Liver (tissue), 9 donors: ENCODE results near the gene RHPN2. TPM values are rescaled to one million over a fixed set of nuclear protein-coding genes. Genes with fewer than 3 reads are reported as not detected.

Experiments used
- DNase-seq: peaks from one replicate; pipeline ENCODE4 v3.0.0-alpha.2; 2017; ENCODE audit warnings: low spot score
- H3K27ac ChIP-seq, 2 donors: one replicate each; pipeline ENCODE4 v1.7.0; 2013; ENCODE audit warnings: inconsistent platforms in 2 of 2, low read length in 2 of 2, control low read depth in 1 of 2, low read depth in 1 of 2, mild to moderate bottlenecking in 1 of 2
- H3K27me3 ChIP-seq, 4 donors: one replicate each; pipeline versions ENCODE4 v1.6.1 to v1.7.0; 2013; ENCODE audit warnings: low read length in 3 of 4, inconsistent platforms in 1 of 4, mild to moderate bottlenecking in 1 of 4, moderate library complexity in 1 of 4; ENCODE audit not compliant: control insufficient read depth in 4 of 4, insufficient read depth in 4 of 4
- H3K36me3 ChIP-seq, 4 donors: one replicate each; pipeline versions ENCODE4 v1.6.1 to v1.7.0; 2013; ENCODE audit warnings: low read length in 3 of 4, mild to moderate bottlenecking in 3 of 4, low read depth in 1 of 4, moderate library complexity in 1 of 4; ENCODE audit not compliant: control insufficient read depth in 4 of 4, insufficient read depth in 3 of 4
- H3K4me1 ChIP-seq, 4 donors: one replicate each; pipeline versions ENCODE4 v1.6.1 to v1.7.0; 2013; ENCODE audit warnings: low read length in 3 of 4, mild to moderate bottlenecking in 3 of 4, moderate library complexity in 1 of 4; ENCODE audit not compliant: control insufficient read depth in 4 of 4, insufficient read depth in 4 of 4
- H3K4me3 ChIP-seq, 3 donors: one replicate each; pipeline versions ENCODE4 v1.6.1 to v1.7.0; 2013; ENCODE audit warnings: low read length in 3 of 3, control low read depth in 1 of 3, low read depth in 1 of 3, mild to moderate bottlenecking in 1 of 3
- H3K9ac ChIP-seq, 2 donors: one replicate each; pipeline ENCODE4 v1.7.0; 2013; ENCODE audit warnings: low read length in 2 of 2, mild to moderate bottlenecking in 2 of 2, moderate library complexity in 2 of 2, control low read depth in 1 of 2, low read depth in 1 of 2
- H3K9me3 ChIP-seq, 4 donors: one replicate each; pipeline versions ENCODE4 v1.6.1 to v1.7.0; 2013; ENCODE audit warnings: low read length in 3 of 4; ENCODE audit not compliant: control insufficient read depth in 4 of 4
- ATF3 ChIP-seq: IDR thresholded peaks from 2 replicates; pipeline ENCODE4 v1.6.1; 2016; ENCODE audit warnings: antibody characterized with exemption
- EGR1 ChIP-seq, 2 donors: IDR thresholded peaks; 2 replicates each; pipeline ENCODE4 v1.6.1; 2016 to 2018; ENCODE audit warnings: antibody characterized with exemption in 2 of 2, low read depth in 2 of 2
- FOXA1 ChIP-seq: IDR thresholded peaks from 2 replicates; pipeline ENCODE4 v1.6.1; 2016; ENCODE audit warnings: antibody characterized with exemption
- FOXA2 ChIP-seq: IDR thresholded peaks from 2 replicates; pipeline ENCODE4 v1.6.1; 2016; ENCODE audit warnings: antibody characterized with exemption
- GABPA ChIP-seq, 2 donors: IDR thresholded peaks in 1 of 2; conservative IDR thresholded peaks in 1 of 2; 2 replicates each; pipeline ENCODE4 v1.6.1; 2016; ENCODE audit warnings: antibody characterized with exemption in 2 of 2, mild to moderate bottlenecking in 1 of 2, moderate library complexity in 1 of 2
- HNF4A ChIP-seq, 2 donors: conservative IDR thresholded peaks; 2 replicates each; pipeline ENCODE4 v1.6.1; 2016; ENCODE audit warnings: antibody characterized with exemption in 2 of 2, mild to moderate bottlenecking in 2 of 2
- HNF4G ChIP-seq: IDR thresholded peaks from 2 replicates; pipeline ENCODE4 v1.6.1; 2016; ENCODE audit warnings: antibody characterized with exemption
- JUND ChIP-seq, 2 donors: IDR thresholded peaks; 2 replicates each; pipeline ENCODE4 v1.6.1; 2016; ENCODE audit warnings: antibody characterized with exemption in 2 of 2
- NR2F2 ChIP-seq: IDR thresholded peaks from 2 replicates; pipeline ENCODE4 v1.6.1; 2016; ENCODE audit warnings: antibody characterized with exemption
- RAD21 ChIP-seq, 2 donors: IDR thresholded peaks; 2 replicates each; pipeline ENCODE4 v1.6.1; 2016; ENCODE audit warnings: antibody characterized with exemption in 2 of 2, mild to moderate bottlenecking in 2 of 2
- REST ChIP-seq: IDR thresholded peaks from 2 replicates; pipeline ENCODE4 v1.6.1; 2016; ENCODE audit warnings: antibody characterized with exemption, mild to moderate bottlenecking
- RXRA ChIP-seq, 2 donors: IDR thresholded peaks; 2 replicates each; pipeline ENCODE4 v1.6.1; 2017 to 2018; ENCODE audit warnings: antibody characterized with exemption in 2 of 2, mild to moderate bottlenecking in 1 of 2
- SP1 ChIP-seq: IDR thresholded peaks from 2 replicates; pipeline ENCODE4 v1.6.1; 2018; ENCODE audit warnings: antibody characterized with exemption, mild to moderate bottlenecking
- TAF1 ChIP-seq: conservative IDR thresholded peaks from 2 replicates; pipeline ENCODE4 v1.6.1; 2016; ENCODE audit warnings: antibody characterized with exemption, mild to moderate bottlenecking
- YY1 ChIP-seq: IDR thresholded peaks from 2 replicates; pipeline ENCODE4 v1.6.1; 2016; ENCODE audit warnings: antibody characterized with exemption, mild to moderate bottlenecking
- ZBTB33 ChIP-seq: IDR thresholded peaks from 2 replicates; pipeline ENCODE4 v1.6.1; 2016; ENCODE audit warnings: antibody characterized with exemption
- WGBS: extraction: QIAGEN DNeasy Blood & Tissue Kit; methylation state at CpG from one replicate; pipeline ENCODE4 v1.1.7; 2013; 5-methylcytosine and 5-hydroxymethylcytosine counted together
- polyA plus RNA-seq, 2 donors: library from polyadenylated mRNA; stranded (reverse) in 1 of 2; unstranded in 1 of 2; fragments of 200-250 nt in 1 of 2; fragments of >200 nt in 1 of 2; fragmentation: Nextera tagmentation in 1 of 2; extraction: Ambion mirVana in 1 of 2; gene quantifications; one replicate each; pipeline versions ENCODE4 v1.2.1 to v1.2.3, GENCODE V29; 2013 to 2015
- total RNA-seq, 2 donors: library from RNA; depleted of rRNA; stranded (reverse); fragments of >200 nt; gene quantifications; one replicate each; pipeline ENCODE4 v1.2.3, GENCODE V29; 2014
- TF ChIP-seq, protein P1 (sequence below): IDR thresholded peaks from 2 replicates; pipeline ENCODE4 v1.6.1; 2016; ENCODE audit warnings: antibody characterized with exemption
- TF ChIP-seq, protein P2 (sequence below): fragments of 150-350 bp; IDR thresholded peaks from 2 replicates; pipeline ENCODE4 v1.5.1; 2017; ENCODE audit warnings: improper control_type of control experiment, low read depth, low read length; ENCODE audit not compliant: missing input control
- donor health status: healthy.
- donor health status: healthy.
- donor health status: healthy.
- donor health status: healthy.
- donor health status: healthy.

The RHPN2 gene
- total and polyA plus RNA-seq, 4 donors: 7.6 to 31.5 (median 9.8) TPM

DNA sequence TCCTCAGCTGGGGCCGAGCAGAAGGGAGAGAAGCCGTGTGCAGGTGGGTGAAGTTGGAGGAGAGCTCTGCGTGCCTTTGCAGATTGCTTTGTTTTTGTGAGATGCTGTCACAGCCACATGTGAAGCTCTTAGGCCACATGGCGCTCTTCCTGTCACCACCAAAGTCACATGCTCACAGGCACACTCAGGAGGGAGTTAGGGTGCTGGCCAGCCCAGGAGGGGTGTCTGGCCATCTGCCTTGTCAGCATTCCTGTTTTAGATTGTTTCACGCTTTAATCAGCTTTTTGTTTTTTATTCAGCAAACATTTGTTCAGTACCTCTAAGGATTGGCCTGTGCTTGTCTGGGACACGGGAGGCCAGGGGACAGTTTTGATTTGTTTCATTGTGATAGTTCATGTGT lies 38.2 kb upstream of the RHPN2 start (continued):
- TF ChIP-seq, protein P1, sequence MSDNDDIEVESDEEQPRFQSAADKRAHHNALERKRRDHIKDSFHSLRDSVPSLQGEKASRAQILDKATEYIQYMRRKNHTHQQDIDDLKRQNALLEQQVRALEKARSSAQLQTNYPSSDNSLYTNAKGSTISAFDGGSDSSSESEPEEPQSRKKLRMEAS: no peak
- TF ChIP-seq EGR1 (IDR thresholded peaks at IDR 0.05; ENCODE audit: low read depth in 2 of 2) (no peak), FOXA1 (no peak), RAD21 (IDR thresholded peaks at IDR 0.05) (no peak), YY1 (no peak), SP1 (no peak), ATF3 (no peak), TAF1 (no peak), NR2F2 (no peak)

- 89% methylated on average over 10 of the region's 10 CpGs for WGBS
- no peak for DNase-seq
- H3K27me3 ChIP-seq: no peaks in the 10 kb centered on the region
- no peak overlapping the region for H3K9ac ChIP-seq
- no peak overlapping the region for H3K4me3 ChIP-seq
- TF ChIP-seq HNF4G (no peak), GABPA (IDR thresholded peaks at IDR 0.05 in 1 of 2, conservative IDR thresholded peaks at IDR 0.05 in 1 of 2) (no peak), EGR1 (IDR thresholded peaks at IDR 0.05; ENCODE audit: low read depth in 2 of 2) (no peak), SP1 (no peak), REST (no peak), HNF4A (conservative IDR thresholded peaks at IDR 0.05) (no peak), ZBTB33 (no peak), ATF3 (no peak), FOXA2 (no peak), RAD21 (IDR thresholded peaks at IDR 0.05) (no peak), RXRA (IDR thresholded peaks at IDR 0.05) (no peak), NR2F2 (no peak), JUND (IDR thresholded peaks at IDR 0.05) (no peak), YY1 (no peak)
- TF ChIP-seq, protein P1: no peak
- TF ChIP-seq, protein P2, sequence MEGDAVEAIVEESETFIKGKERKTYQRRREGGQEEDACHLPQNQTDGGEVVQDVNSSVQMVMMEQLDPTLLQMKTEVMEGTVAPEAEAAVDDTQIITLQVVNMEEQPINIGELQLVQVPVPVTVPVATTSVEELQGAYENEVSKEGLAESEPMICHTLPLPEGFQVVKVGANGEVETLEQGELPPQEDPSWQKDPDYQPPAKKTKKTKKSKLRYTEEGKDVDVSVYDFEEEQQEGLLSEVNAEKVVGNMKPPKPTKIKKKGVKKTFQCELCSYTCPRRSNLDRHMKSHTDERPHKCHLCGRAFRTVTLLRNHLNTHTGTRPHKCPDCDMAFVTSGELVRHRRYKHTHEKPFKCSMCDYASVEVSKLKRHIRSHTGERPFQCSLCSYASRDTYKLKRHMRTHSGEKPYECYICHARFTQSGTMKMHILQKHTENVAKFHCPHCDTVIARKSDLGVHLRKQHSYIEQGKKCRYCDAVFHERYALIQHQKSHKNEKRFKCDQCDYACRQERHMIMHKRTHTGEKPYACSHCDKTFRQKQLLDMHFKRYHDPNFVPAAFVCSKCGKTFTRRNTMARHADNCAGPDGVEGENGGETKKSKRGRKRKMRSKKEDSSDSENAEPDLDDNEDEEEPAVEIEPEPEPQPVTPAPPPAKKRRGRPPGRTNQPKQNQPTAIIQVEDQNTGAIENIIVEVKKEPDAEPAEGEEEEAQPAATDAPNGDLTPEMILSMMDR: no peak
- no peaks in the 10 kb centered on the region for H3K9me3 ChIP-seq
- H3K27ac ChIP-seq: no peak overlapping the region
- H3K4me1 ChIP-seq: no peaks in the 10 kb centered on the region
- H3K36me3 ChIP-seq: peaks cover 5 to 43% (median 23%) of the 10 kb centered on the region in 4 donors
Observed at GRCh38 chr19:33100894-33101644, 36.4 kb upstream of the RHPN2 start.
